Measurements from ENCODE around the gene PARN.

Gene PARN

DNA sequence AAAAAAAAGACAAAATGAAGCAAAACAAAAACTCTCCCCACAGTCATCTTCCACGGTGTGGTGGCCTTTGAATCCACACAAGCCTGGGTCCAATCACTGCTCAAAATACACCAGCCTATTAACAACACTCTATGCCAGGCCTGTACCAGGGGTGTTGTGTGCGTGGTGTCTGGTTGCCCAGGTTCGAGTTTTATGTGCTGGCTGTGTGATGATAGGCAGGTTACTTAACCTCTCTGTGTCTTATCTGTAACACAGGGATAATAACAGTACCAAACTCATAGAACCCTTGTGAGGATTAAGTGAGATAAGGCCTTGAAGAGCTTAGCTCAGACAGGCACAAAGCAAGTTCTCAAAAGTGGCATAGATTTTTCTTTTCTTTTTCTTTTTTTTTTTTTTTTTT lies 235.2 kb downstream of the PARN start:
- Histone ChIP-seq H3K27me3 (ENCODE audit: insufficient read depth, low read depth) (no peaks in the 10 kb centered on the region), H2AFZ (ENCODE audit: low read depth) (no peak overlapping the region), H3K4me2 (no peak overlapping the region), H3K4me1 (ENCODE audit: low read depth, poor library complexity, severe bottlenecking) (peaks cover 53% of the 10 kb centered on the region), H3K36me3 (ENCODE audit: insufficient read depth) (no peaks in the 10 kb centered on the region), H3K9ac (no peak overlapping the region), H4K20me1 (ENCODE audit: insufficient read depth) (no peaks in the 10 kb centered on the region), H3K4me3 (IDR thresholded peaks at IDR 0.05; ENCODE audit: insufficient read depth, low read depth, low read length) (no peak overlapping the region), H3K79me2 (ENCODE audit: insufficient read depth, low read depth) (no peaks in the 10 kb centered on the region), H3K27ac (no peak overlapping the region)
- no peak for TF ChIP-seq CTCF (conservative IDR thresholded peaks at IDR 0.05; ENCODE audit: low read depth, low read length)

DNA sequence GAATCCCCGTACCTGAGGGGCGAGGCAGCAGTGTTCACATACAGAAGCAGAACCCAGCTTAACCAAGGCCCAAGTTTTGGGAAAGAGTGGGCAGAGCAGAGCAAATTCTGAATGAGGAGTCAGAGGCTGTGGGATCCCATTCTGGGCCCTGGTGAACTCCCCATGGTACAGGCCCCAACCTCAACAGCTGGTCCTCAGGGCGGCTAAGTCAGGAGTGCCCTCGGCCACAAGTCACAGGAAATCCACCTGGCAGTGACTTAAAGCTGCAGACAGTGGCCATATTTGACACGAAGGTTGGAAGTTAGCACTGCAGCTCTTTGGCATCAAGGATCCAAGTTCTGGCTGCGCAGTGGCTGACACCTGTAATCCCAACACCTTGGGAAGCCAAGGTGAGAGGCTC lies 237.1 kb downstream of the PARN start:
- no peak for TF ChIP-seq CTCF (conservative IDR thresholded peaks at IDR 0.05; ENCODE audit: low read depth, low read length)
- H3K27me3 ChIP-seq (ENCODE audit: insufficient read depth, low read depth) = no peaks in the 10 kb centered on the region
- H3K4me3 ChIP-seq (IDR thresholded peaks at IDR 0.05; ENCODE audit: insufficient read depth, low read depth, low read length) = no peak overlapping the region
- no peaks in the 10 kb centered on the region for H4K20me1 ChIP-seq (ENCODE audit: insufficient read depth)
- H3K79me2 ChIP-seq (ENCODE audit: insufficient read depth, low read depth) = no peaks in the 10 kb centered on the region
- H2AFZ ChIP-seq (ENCODE audit: low read depth) = peak overlapping the region; percentile 37; the same call in 1 of the 2 replicates
- no peaks in the 10 kb centered on the region for H3K36me3 ChIP-seq (ENCODE audit: insufficient read depth)
- peak overlapping the region; percentile 19; the same call in 1 of the 2 replicates for H3K4me2 ChIP-seq
- H3K9ac ChIP-seq = no peak overlapping the region
- H3K27ac ChIP-seq = peak overlapping the region; percentile 18
- peaks cover 44% of the 10 kb centered on the region for H3K4me1 ChIP-seq (ENCODE audit: low read depth, poor library complexity, severe bottlenecking)

- H4K20me1 ChIP-seq (ENCODE audit: insufficient read depth) = no peaks in the 10 kb centered on the region
- H3K9ac ChIP-seq = no peak overlapping the region
- no peak overlapping the region for H3K27ac ChIP-seq
- H3K27me3 ChIP-seq (ENCODE audit: insufficient read depth, low read depth) = no peaks in the 10 kb centered on the region
- H3K4me3 ChIP-seq (IDR thresholded peaks at IDR 0.05; ENCODE audit: insufficient read depth, low read depth, low read length) = no peak overlapping the region
- no peak overlapping the region for H2AFZ ChIP-seq (ENCODE audit: low read depth)
- H3K4me1 ChIP-seq (ENCODE audit: low read depth, poor library complexity, severe bottlenecking) = peaks cover 23% of the 10 kb centered on the region
- H3K79me2 ChIP-seq (ENCODE audit: insufficient read depth, low read depth) = no peaks in the 10 kb centered on the region
- H3K36me3 ChIP-seq (ENCODE audit: insufficient read depth) = no peaks in the 10 kb centered on the region
- no peak for TF ChIP-seq CTCF (conservative IDR thresholded peaks at IDR 0.05; ENCODE audit: low read depth, low read length)
- H3K4me2 ChIP-seq = no peak overlapping the region
Observed at GRCh38 chr16:14389359-14389758, 240.7 kb downstream of the PARN start.

GRCh38 chr16:14388243-14388642 lies 241.8 kb downstream of the PARN start:
- Histone ChIP-seq H3K36me3 (ENCODE audit: insufficient read depth) (no peaks in the 10 kb centered on the region), H3K27ac (no peak overlapping the region), H3K4me1 (ENCODE audit: low read depth, poor library complexity, severe bottlenecking) (peaks cover 20% of the 10 kb centered on the region), H3K27me3 (ENCODE audit: insufficient read depth, low read depth) (no peaks in the 10 kb centered on the region), H3K9ac (no peak overlapping the region), H3K79me2 (ENCODE audit: insufficient read depth, low read depth) (no peaks in the 10 kb centered on the region), H2AFZ (ENCODE audit: low read depth) (no peak overlapping the region), H3K4me2 (no peak overlapping the region), H3K4me3 (IDR thresholded peaks at IDR 0.05; ENCODE audit: insufficient read depth, low read depth, low read length) (no peak overlapping the region), H4K20me1 (ENCODE audit: insufficient read depth) (no peaks in the 10 kb centered on the region)
- no peak for TF ChIP-seq CTCF (conservative IDR thresholded peaks at IDR 0.05; ENCODE audit: low read depth, low read length)

Measured in KMS-11 (cell line).